ENCODE results near the gene RAB13.

Gene RAB13

GRCh38 chr1:153933955-153934354 lies 52.2 kb downstream of the RAB13 start:
- no peak for DNase-seq (ENCODE audit: low read depth in 2 of 2)

- DNase-seq (ENCODE audit: low read depth in 2 of 2): no peak
Measured at GRCh38 chr1:153933430-153933829, 52.7 kb downstream of the RAB13 start.

GRCh38 chr1:153932156-153933131 lies 53.7 kb downstream of the RAB13 start:
- DNase-seq (ENCODE audit: low read depth in 2 of 2): no peak
